Activated naive CD8-positive, alpha-beta T cell treated with anti-CD3 and anti-CD28 coated beads, Interleukin-2, amount 10 ng/mL, durations not matched to agents 7 days and 5 days (primary cell): Measurements from ENCODE around the gene DNAI1. TPM values are rescaled to one million over a fixed set of nuclear protein-coding genes. Genes with fewer than 3 reads are reported as not detected.

Experiments
- ATAC-seq: fragments of 150-1000 bp; cut with Tn5 transposase; one replicate; pipeline ENCODE4 v1.10.0; 2021; ENCODE audit warnings: low read depth, moderate library complexity
- POLR2A ChIA-PET: fragments of 350-600 bp; sonication (Branson Sonifier 250); formaldehyde crosslinking; loops from one replicate; lab custom pipeline; 2021; ENCODE audit warnings: antibody characterized with exemption; lab: Charles Lee
- DNase-seq: peaks from one replicate; pipeline ENCODE4 v3.0.0; 2021
- H3K27ac Mint-ChIP-seq: one replicate; pipeline ENCODE4 v1.8.0; 2022; ENCODE audit warnings: mild to moderate bottlenecking, mixed read lengths
- H3K27me3 Mint-ChIP-seq: one replicate; pipeline ENCODE4 v1.8.0; 2022; ENCODE audit warnings: mild to moderate bottlenecking, moderate library complexity, mixed read lengths
- H3K36me3 Mint-ChIP-seq: one replicate; pipeline ENCODE4 v1.8.0; 2021; ENCODE audit warnings: mild to moderate bottlenecking, mixed read lengths
- H3K4me1 Mint-ChIP-seq: one replicate; pipeline ENCODE4 v1.8.0; 2021; ENCODE audit warnings: mixed read lengths
- H3K4me3 Mint-ChIP-seq: one replicate; pipeline ENCODE4 v1.8.0; 2022; ENCODE audit warnings: mild to moderate bottlenecking, moderate library complexity, mixed read lengths
- H3K9me3 Mint-ChIP-seq: one replicate; pipeline ENCODE4 v1.8.0; 2021; ENCODE audit warnings: mixed read lengths
- total RNA-seq, 2 experiments: library from RNA; stranded (reverse); gene quantifications; one replicate each; pipeline ENCODE4 v1.2.3, GENCODE V29; 2021

DNAI1 gene
- total RNA-seq, 2 experiments from 2014 or later: not detected

GRCh38 chr9:34551751-34552605 lies 93.4 kb downstream of the DNAI1 start:
- Mint-ChIP-seq H3K27me3 (peaks cover under 1% of the 10 kb centered on the region), H3K36me3 (no peaks in the 10 kb centered on the region), H3K4me1 (no peaks in the 10 kb centered on the region), H3K27ac (no peak overlapping the region), H3K9me3 (no peaks in the 10 kb centered on the region), H3K4me3 (no peak overlapping the region)
- ATAC-seq: no peak
- peak; percentile 24 for DNase-seq
- POLR2A ChIA-PET: no interaction called here

GRCh38 chr9:34552606-34552981 lies 94.0 kb downstream of the DNAI1 start:
- DNase-seq (peak; percentile 22), ATAC-seq (no peak)
- POLR2A ChIA-PET: no interaction called here
- no peaks in the 10 kb centered on the region for H3K36me3 Mint-ChIP-seq
- H3K27ac Mint-ChIP-seq: no peak overlapping the region
- no peaks in the 10 kb centered on the region for H3K4me1 Mint-ChIP-seq
- no peak overlapping the region for H3K4me3 Mint-ChIP-seq
- H3K27me3 Mint-ChIP-seq: peaks cover 4% of the 10 kb centered on the region
- H3K9me3 Mint-ChIP-seq: no peaks in the 10 kb centered on the region

- no peak for ATAC-seq
- H3K27ac Mint-ChIP-seq: no peak overlapping the region
- DNase-seq: peak; percentile 2
- peaks cover 5% of the 10 kb centered on the region for H3K27me3 Mint-ChIP-seq
- H3K4me3 Mint-ChIP-seq: no peak overlapping the region
- no peaks in the 10 kb centered on the region for H3K4me1 Mint-ChIP-seq
- no peaks in the 10 kb centered on the region for H3K9me3 Mint-ChIP-seq
- no peaks in the 10 kb centered on the region for H3K36me3 Mint-ChIP-seq
- POLR2A ChIA-PET: no interaction called here
Observed at GRCh38 chr9:34552986-34553385, 94.4 kb downstream of the DNAI1 start.

- Mint-ChIP-seq H3K4me3 (no peak overlapping the region), H3K27ac (no peak overlapping the region), H3K27me3 (peaks cover 5% of the 10 kb centered on the region), H3K4me1 (no peaks in the 10 kb centered on the region), H3K36me3 (no peaks in the 10 kb centered on the region), H3K9me3 (no peaks in the 10 kb centered on the region)
- no peak for ATAC-seq
- POLR2A ChIA-PET: no interaction called here
- peak; percentile 26 for DNase-seq
Observed at GRCh38 chr9:34553511-34554021, 95.0 kb downstream of the DNAI1 start.

- H3K9me3 Mint-ChIP-seq: no peaks in the 10 kb centered on the region
- POLR2A ChIA-PET: no interaction called here
- H3K27ac Mint-ChIP-seq: no peak overlapping the region
- H3K4me1 Mint-ChIP-seq: no peaks in the 10 kb centered on the region
- no peak overlapping the region for H3K4me3 Mint-ChIP-seq
- H3K36me3 Mint-ChIP-seq: no peaks in the 10 kb centered on the region
- H3K27me3 Mint-ChIP-seq: peaks cover 9% of the 10 kb centered on the region
- DNase-seq: peak; percentile 5
- ATAC-seq: no peak
Observed at GRCh38 chr9:34554211-34555001, 95.8 kb downstream of the DNAI1 start.

- DNase-seq: no peak
- Mint-ChIP-seq H3K4me3 (no peak overlapping the region), H3K9me3 (no peaks in the 10 kb centered on the region), H3K27ac (no peak overlapping the region), H3K4me1 (no peaks in the 10 kb centered on the region), H3K36me3 (no peaks in the 10 kb centered on the region), H3K27me3 (peaks cover 9% of the 10 kb centered on the region)
- ATAC-seq: no peak
- POLR2A ChIA-PET: no interaction called here
Observed at GRCh38 chr9:34555002-34555348, 96.4 kb downstream of the DNAI1 start.

GRCh38 chr9:34555500-34555899 lies 96.9 kb downstream of the DNAI1 start:
- POLR2A ChIA-PET: no interaction called here
- no peak for ATAC-seq
- Mint-ChIP-seq H3K27me3 (peaks cover 13% of the 10 kb centered on the region), H3K36me3 (no peaks in the 10 kb centered on the region), H3K4me3 (no peak overlapping the region), H3K27ac (no peak overlapping the region), H3K9me3 (no peaks in the 10 kb centered on the region), H3K4me1 (no peaks in the 10 kb centered on the region)
- DNase-seq: no peak

GRCh38 chr9:34555936-34556525 lies 97.4 kb downstream of the DNAI1 start:
- Mint-ChIP-seq H3K9me3 (no peaks in the 10 kb centered on the region), H3K4me3 (no peak overlapping the region), H3K4me1 (no peaks in the 10 kb centered on the region), H3K36me3 (no peaks in the 10 kb centered on the region), H3K27me3 (peaks cover 14% of the 10 kb centered on the region), H3K27ac (no peak overlapping the region)
- POLR2A ChIA-PET: interaction anchor here (0.6 kb wide), 1 partner anchor 171 kb away, joined by 6 read pairs; no protein-coding TSS in a partner anchor
- DNase-seq: no peak
- no peak for ATAC-seq

- DNase-seq (no peak), ATAC-seq (no peak)
- no peaks in the 10 kb centered on the region for H3K9me3 Mint-ChIP-seq
- H3K27ac Mint-ChIP-seq: no peak overlapping the region
- H3K4me1 Mint-ChIP-seq: no peaks in the 10 kb centered on the region
- peaks cover 18% of the 10 kb centered on the region for H3K27me3 Mint-ChIP-seq
- POLR2A ChIA-PET: no interaction called here
- no peak overlapping the region for H3K4me3 Mint-ChIP-seq
- no peaks in the 10 kb centered on the region for H3K36me3 Mint-ChIP-seq
Observed at GRCh38 chr9:34556949-34557348, 98.3 kb downstream of the DNAI1 start.

- POLR2A ChIA-PET: no interaction called here
- no peaks in the 10 kb centered on the region for H3K4me1 Mint-ChIP-seq
- no peaks in the 10 kb centered on the region for H3K9me3 Mint-ChIP-seq
- DNase-seq (no peak), ATAC-seq (no peak)
- no peaks in the 10 kb centered on the region for H3K36me3 Mint-ChIP-seq
- H3K4me3 Mint-ChIP-seq: no peak overlapping the region
- no peak overlapping the region for H3K27ac Mint-ChIP-seq
- peaks cover 19% of the 10 kb centered on the region for H3K27me3 Mint-ChIP-seq
Observed at GRCh38 chr9:34557426-34558321, 99.1 kb downstream of the DNAI1 start.

- H3K9me3 Mint-ChIP-seq: no peaks in the 10 kb centered on the region
- H3K36me3 Mint-ChIP-seq: no peaks in the 10 kb centered on the region
- POLR2A ChIA-PET: no interaction called here
- no peaks in the 10 kb centered on the region for H3K4me1 Mint-ChIP-seq
- no peak for DNase-seq
- H3K27ac Mint-ChIP-seq: no peak overlapping the region
- no peak overlapping the region for H3K4me3 Mint-ChIP-seq
- H3K27me3 Mint-ChIP-seq: peaks cover 22% of the 10 kb centered on the region
- ATAC-seq: no peak
Observed at GRCh38 chr9:34558364-34558763, 99.8 kb downstream of the DNAI1 start.

- Mint-ChIP-seq H3K9me3 (no peaks in the 10 kb centered on the region), H3K27me3 (peaks cover 26% of the 10 kb centered on the region), H3K27ac (no peak overlapping the region), H3K36me3 (no peaks in the 10 kb centered on the region), H3K4me1 (no peaks in the 10 kb centered on the region), H3K4me3 (no peak overlapping the region)
- DNase-seq (no peak), ATAC-seq (no peak)
- POLR2A ChIA-PET: no interaction called here
Observed at GRCh38 chr9:34558919-34559623, 100.5 kb downstream of the DNAI1 start.
